ENCODE data around the gene ARL6IP6. TPM values are rescaled to one million over a fixed set of nuclear protein-coding genes. Genes with fewer than 3 reads are reported as not detected.

ARL6IP6 gene
- total and polyA plus RNA-seq, 4 donors = 19.0 to 59.5 (median 34.2) TPM

DNA sequence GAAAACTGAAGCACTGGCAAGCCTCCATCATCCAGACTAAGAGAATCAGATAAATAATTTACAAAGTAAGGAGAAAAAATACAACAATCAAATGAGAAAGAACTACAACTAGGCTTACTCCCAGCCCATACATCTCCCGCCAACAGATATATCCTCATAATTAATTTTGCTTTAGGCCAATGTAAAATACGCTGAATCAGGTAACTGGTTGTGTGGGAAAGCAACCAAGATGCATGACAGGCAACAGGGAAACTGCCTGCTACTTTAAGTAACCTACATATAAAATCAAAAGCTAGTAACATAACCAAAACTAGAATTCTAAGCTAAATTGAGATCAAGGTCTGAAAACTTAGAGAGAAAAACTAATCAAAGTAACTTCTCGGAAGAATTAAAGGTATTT, 22.7 kb upstream of the ARL6IP6 start:
- no peak for DNase-seq (ENCODE audit: low read depth in 4 of 6, low spot score in 6 of 6)
- no CpG with 5 or more reads among the region's 3 CpGs for WGBS (ENCODE audit: insufficient coverage)
- Histone ChIP-seq H3K4me3 (ENCODE audit: low read depth, low read length) (no peak overlapping the region), H3K27me3 (ENCODE audit: control insufficient read depth, insufficient read depth, low read length) (no peaks in the 10 kb centered on the region), H3K27ac (ENCODE audit: low read depth, low read length) (no peak overlapping the region), H3K4me1 (ENCODE audit: control insufficient read depth, insufficient read depth, low read length) (no peaks in the 10 kb centered on the region), H3K36me3 (ENCODE audit: control insufficient read depth, insufficient read depth, low read length) (peaks cover 4% of the 10 kb centered on the region), H3K9me3 (ENCODE audit: control insufficient read depth, insufficient read depth, low read length) (no peaks in the 10 kb centered on the region)

DNA sequence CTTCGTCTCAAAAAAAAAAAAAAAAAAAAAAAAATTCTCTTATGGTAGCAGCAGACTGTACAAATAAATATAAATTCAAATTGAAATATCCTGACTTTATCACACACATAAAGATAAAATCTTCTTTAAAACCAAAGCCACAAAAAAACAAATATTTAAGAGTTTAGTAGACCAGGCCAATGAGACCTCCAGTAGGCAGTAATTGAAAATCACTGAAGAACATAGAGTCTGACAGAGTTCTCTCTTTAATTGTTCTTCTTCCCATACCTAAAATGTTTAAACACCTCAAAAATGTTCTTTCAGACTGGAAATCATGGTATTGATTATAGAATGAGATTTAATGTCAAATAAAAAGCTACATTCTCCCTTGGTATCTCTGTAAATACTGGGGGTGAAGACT, 21.9 kb upstream of the ARL6IP6 start:
- no peak for DNase-seq (ENCODE audit: low read depth in 4 of 6, low spot score in 6 of 6)
- no CpG with 5 or more reads among the region's 1 CpG for WGBS (ENCODE audit: insufficient coverage)
- no peaks in the 10 kb centered on the region for H3K27me3 ChIP-seq (ENCODE audit: control insufficient read depth, insufficient read depth, low read length)
- H3K27ac ChIP-seq (ENCODE audit: low read depth, low read length) = no peak overlapping the region
- H3K4me1 ChIP-seq (ENCODE audit: control insufficient read depth, insufficient read depth, low read length) = no peaks in the 10 kb centered on the region
- H3K9me3 ChIP-seq (ENCODE audit: control insufficient read depth, insufficient read depth, low read length) = no peaks in the 10 kb centered on the region
- H3K36me3 ChIP-seq (ENCODE audit: control insufficient read depth, insufficient read depth, low read length) = peaks cover 4% of the 10 kb centered on the region
- no peak overlapping the region for H3K4me3 ChIP-seq (ENCODE audit: low read depth, low read length)

DNA sequence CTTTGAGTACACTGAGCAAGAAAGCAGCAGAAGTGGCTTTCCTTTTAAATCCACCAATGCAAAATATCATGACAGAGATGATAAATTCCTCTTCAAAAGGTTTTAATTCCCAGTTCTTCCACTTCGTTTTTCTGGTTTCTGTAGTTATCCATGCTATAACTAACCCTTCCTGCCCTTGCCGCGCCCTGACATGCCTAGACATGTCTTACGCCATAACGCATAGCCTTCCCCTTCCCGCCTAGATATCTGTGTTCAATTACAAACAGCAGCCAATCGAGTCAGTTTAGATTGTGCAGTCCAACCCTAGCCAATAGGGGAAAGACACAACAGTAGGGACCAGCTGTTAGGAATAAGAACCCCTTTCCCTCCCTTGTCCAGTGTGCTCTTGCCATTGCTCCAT, 17.2 kb upstream of the ARL6IP6 start:
- Histone ChIP-seq H3K27me3 (ENCODE audit: control insufficient read depth, insufficient read depth, low read length) (no peaks in the 10 kb centered on the region), H3K4me3 (ENCODE audit: low read depth, low read length) (no peak overlapping the region), H3K4me1 (ENCODE audit: control insufficient read depth, insufficient read depth, low read length) (no peaks in the 10 kb centered on the region), H3K36me3 (ENCODE audit: control insufficient read depth, insufficient read depth, low read length) (no peaks in the 10 kb centered on the region), H3K27ac (ENCODE audit: low read depth, low read length) (no peak overlapping the region), H3K9me3 (ENCODE audit: control insufficient read depth, insufficient read depth, low read length) (no peaks in the 10 kb centered on the region)
- no peak for DNase-seq (ENCODE audit: low read depth in 4 of 6, low spot score in 6 of 6)
- 97% methylated on average over 7 of the region's 7 CpGs for WGBS (ENCODE audit: insufficient coverage)

DNA sequence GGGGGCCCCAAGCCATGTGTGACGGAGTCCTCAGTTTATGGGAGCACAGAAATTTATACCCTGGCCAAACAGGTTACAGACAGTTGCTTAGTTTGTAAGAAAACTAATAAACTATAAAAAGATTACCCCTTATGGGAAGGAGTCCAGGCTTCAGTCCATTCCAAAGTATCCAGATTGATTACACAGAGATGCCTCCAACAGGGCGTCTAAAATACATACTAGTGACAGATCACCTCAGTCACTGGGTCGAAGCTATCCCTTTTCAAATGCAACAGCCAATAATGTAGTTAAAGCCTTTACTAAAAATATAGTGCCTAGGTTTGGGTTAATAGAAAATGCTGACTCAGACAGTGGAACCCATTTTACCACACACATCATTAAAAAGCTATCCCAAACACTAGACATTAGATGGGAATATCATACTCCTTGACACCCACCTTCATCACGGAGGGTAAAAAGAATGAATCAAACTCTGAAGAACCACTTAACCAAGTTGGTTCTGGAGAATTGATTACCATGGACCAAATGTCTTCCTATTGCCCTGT, 11.9 kb upstream of the ARL6IP6 start:
- H3K4me1 ChIP-seq (ENCODE audit: control insufficient read depth, insufficient read depth, low read length) = no peaks in the 10 kb centered on the region
- no peak overlapping the region for H3K4me3 ChIP-seq (ENCODE audit: low read depth, low read length)
- no peak overlapping the region for H3K27ac ChIP-seq (ENCODE audit: low read depth, low read length)
- H3K36me3 ChIP-seq (ENCODE audit: control insufficient read depth, insufficient read depth, low read length) = no peaks in the 10 kb centered on the region
- no peak for DNase-seq (ENCODE audit: low read depth in 4 of 6, low spot score in 6 of 6)
- no peaks in the 10 kb centered on the region for H3K27me3 ChIP-seq (ENCODE audit: control insufficient read depth, insufficient read depth, low read length)
- WGBS (ENCODE audit: insufficient coverage) = 100% methylated on average over 1 of the region's 4 CpGs
- no peaks in the 10 kb centered on the region for H3K9me3 ChIP-seq (ENCODE audit: control insufficient read depth, insufficient read depth, low read length)

DNA sequence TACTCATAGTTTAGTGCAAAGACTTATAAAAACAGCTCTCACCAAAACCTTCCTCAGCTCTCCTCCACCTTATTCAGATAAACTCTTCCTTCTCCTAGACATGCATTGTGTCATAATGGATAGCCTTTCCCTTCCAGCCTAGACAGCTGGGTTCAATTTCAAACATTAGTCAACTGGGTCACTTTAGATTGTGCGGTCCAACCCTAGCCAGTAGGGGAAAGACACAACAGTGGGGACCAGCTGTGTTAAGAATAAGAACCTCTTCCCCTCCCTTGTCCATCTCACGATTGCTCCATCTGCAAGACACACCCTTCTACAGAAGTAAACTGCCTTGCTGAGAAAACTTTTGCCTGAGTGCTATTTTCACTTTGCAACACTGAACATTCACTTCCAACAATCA, 9.7 kb upstream of the ARL6IP6 start:
- WGBS (ENCODE audit: insufficient coverage) = no CpG with 5 or more reads among the region's 2 CpGs
- H3K27me3 ChIP-seq (ENCODE audit: control insufficient read depth, insufficient read depth, low read length) = no peaks in the 10 kb centered on the region
- H3K4me1 ChIP-seq (ENCODE audit: control insufficient read depth, insufficient read depth, low read length) = no peaks in the 10 kb centered on the region
- no peaks in the 10 kb centered on the region for H3K9me3 ChIP-seq (ENCODE audit: control insufficient read depth, insufficient read depth, low read length)
- no peak overlapping the region for H3K27ac ChIP-seq (ENCODE audit: low read depth, low read length)
- H3K4me3 ChIP-seq (ENCODE audit: low read depth, low read length) = no peak overlapping the region
- no peak for DNase-seq (ENCODE audit: low read depth in 4 of 6, low spot score in 6 of 6)
- H3K36me3 ChIP-seq (ENCODE audit: control insufficient read depth, insufficient read depth, low read length) = peaks cover 3% of the 10 kb centered on the region

DNA sequence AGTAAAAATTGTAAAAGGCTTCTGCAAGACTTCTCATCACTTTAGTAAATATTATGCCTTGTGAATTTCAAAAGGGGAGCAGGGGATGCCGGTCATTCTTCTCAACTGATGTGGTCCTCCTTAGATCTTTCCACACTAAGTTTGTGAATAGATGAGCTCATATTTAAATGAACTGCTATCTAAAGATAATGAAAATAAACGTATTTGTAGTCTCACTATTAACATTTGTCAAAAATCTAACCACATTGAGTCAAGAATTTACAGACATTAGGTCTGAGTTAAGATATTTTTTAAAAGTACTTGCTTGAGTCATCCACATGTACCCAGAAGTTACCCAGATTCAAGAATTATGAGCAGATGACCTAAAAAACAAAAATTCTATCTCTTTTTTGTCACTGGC, 7.7 kb upstream of the ARL6IP6 start:
- H3K9me3 ChIP-seq (ENCODE audit: control insufficient read depth, insufficient read depth, low read length) = no peaks in the 10 kb centered on the region
- H3K4me1 ChIP-seq (ENCODE audit: control insufficient read depth, insufficient read depth, low read length) = no peaks in the 10 kb centered on the region
- WGBS (ENCODE audit: insufficient coverage) = no CpG with 5 or more reads among the region's 2 CpGs
- no peak for DNase-seq (ENCODE audit: low read depth in 4 of 6, low spot score in 6 of 6)
- H3K27me3 ChIP-seq (ENCODE audit: control insufficient read depth, insufficient read depth, low read length) = no peaks in the 10 kb centered on the region
- no peak overlapping the region for H3K4me3 ChIP-seq (ENCODE audit: low read depth, low read length)
- H3K36me3 ChIP-seq (ENCODE audit: control insufficient read depth, insufficient read depth, low read length) = peaks cover 3% of the 10 kb centered on the region
- no peak overlapping the region for H3K27ac ChIP-seq (ENCODE audit: low read depth, low read length)

DNA sequence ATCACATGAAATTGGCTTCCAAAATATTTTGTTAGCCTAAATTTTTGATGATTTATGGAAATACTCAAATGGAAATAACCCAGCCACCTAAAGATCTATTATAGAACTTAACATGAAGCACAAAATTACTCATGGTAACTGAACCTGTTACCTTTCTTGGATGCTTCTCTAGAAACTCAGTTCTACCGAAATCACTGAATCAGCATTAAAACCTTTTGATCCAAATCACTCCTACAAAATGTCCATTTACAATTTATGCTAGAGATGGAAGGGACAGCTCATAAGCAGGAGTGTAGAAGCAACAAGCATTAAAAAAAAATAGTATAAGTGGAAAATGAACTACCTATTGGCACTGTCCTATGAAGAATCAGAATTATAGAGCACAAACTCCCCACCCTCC, 3.3 kb upstream of the ARL6IP6 start:
- no CpG with 5 or more reads among the region's 1 CpG for WGBS (ENCODE audit: insufficient coverage)
- H3K4me3 ChIP-seq (ENCODE audit: low read depth, low read length) = no peak overlapping the region
- no peaks in the 10 kb centered on the region for H3K27me3 ChIP-seq (ENCODE audit: control insufficient read depth, insufficient read depth, low read length)
- peaks cover 3% of the 10 kb centered on the region for H3K36me3 ChIP-seq (ENCODE audit: control insufficient read depth, insufficient read depth, low read length)
- H3K9me3 ChIP-seq (ENCODE audit: control insufficient read depth, insufficient read depth, low read length) = no peaks in the 10 kb centered on the region
- no peak for DNase-seq (ENCODE audit: low read depth in 4 of 6, low spot score in 6 of 6)
- H3K4me1 ChIP-seq (ENCODE audit: control insufficient read depth, insufficient read depth, low read length) = peaks cover 3% of the 10 kb centered on the region
- H3K27ac ChIP-seq (ENCODE audit: low read depth, low read length) = no peak overlapping the region

DNA sequence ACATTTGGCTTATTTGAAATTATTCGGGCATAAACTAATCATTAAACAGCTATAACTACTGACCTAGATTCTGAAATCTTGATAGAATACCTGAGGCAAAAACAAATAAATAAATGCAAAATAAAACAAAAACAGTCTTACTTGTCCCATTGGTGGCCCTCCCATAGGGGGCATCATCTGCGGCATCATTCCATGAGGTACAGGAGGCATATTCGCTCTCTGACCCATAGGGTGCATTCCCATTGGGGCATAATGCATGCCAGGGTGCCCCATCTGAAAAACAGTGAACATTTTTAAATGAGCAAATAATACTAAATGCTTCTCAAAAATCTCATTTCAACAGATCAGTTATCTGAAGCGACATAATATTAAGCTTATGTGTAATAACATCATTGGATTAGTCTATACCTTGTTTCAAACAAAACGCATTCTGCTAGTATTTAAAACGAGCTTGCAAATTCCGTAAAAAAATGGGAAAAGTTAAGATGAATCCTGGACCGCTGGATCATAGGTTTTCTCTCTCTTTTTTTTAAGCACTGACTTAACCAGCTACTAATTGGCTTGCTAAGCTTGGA, 2.5 kb upstream of the ARL6IP6 start:
- no peak for DNase-seq (ENCODE audit: low read depth in 4 of 6, low spot score in 6 of 6)
- no peaks in the 10 kb centered on the region for H3K27me3 ChIP-seq (ENCODE audit: control insufficient read depth, insufficient read depth, low read length)
- H3K36me3 ChIP-seq (ENCODE audit: control insufficient read depth, insufficient read depth, low read length) = peaks cover 3% of the 10 kb centered on the region
- H3K27ac ChIP-seq (ENCODE audit: low read depth, low read length) = no peak overlapping the region
- WGBS (ENCODE audit: insufficient coverage) = no CpG with 5 or more reads among the region's 8 CpGs
- no peaks in the 10 kb centered on the region for H3K9me3 ChIP-seq (ENCODE audit: control insufficient read depth, insufficient read depth, low read length)
- H3K4me1 ChIP-seq (ENCODE audit: control insufficient read depth, insufficient read depth, low read length) = peaks cover 3% of the 10 kb centered on the region
- peak overlapping the region; percentile 99 for H3K4me3 ChIP-seq (ENCODE audit: low read depth, low read length)

DNA sequence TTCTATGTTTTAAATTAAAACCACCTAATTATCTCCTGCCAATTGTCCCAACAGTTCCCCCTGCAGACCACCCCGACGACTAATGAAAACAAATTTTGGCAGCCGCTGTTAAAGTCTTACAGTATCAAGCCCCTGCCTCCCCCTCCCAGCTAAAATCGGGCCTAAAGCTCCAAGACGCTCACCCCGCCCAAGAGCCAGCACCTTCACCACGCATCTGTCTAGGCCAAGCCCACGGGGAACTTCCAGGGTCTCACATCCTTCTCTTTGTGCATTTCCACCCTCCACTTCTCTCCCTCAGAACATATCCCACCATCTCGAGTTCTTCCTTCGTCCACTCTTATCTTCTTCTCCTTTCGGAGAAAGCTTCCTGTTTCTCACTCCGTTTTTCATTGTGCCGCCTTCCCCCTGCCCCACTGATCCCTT, 1.6 kb upstream of the ARL6IP6 start:
- H3K4me3 ChIP-seq (ENCODE audit: low read depth, low read length) = peak overlapping the region; percentile 99
- H3K4me1 ChIP-seq (ENCODE audit: control insufficient read depth, insufficient read depth, low read length) = peaks cover 3% of the 10 kb centered on the region
- H3K9me3 ChIP-seq (ENCODE audit: control insufficient read depth, insufficient read depth, low read length) = no peaks in the 10 kb centered on the region
- H3K27ac ChIP-seq (ENCODE audit: low read depth, low read length) = peak overlapping the region; percentile 99
- DNase-seq (ENCODE audit: low read depth in 4 of 6, low spot score in 6 of 6) = peak in 1 of 6 donors; percentile 67
- H3K36me3 ChIP-seq (ENCODE audit: control insufficient read depth, insufficient read depth, low read length) = peaks cover 3% of the 10 kb centered on the region
- under 1% methylated on average over 13 of the region's 13 CpGs for WGBS (ENCODE audit: insufficient coverage)
- no peaks in the 10 kb centered on the region for H3K27me3 ChIP-seq (ENCODE audit: control insufficient read depth, insufficient read depth, low read length)

Data from spinal cord (tissue), 10 donors.